OCI-LY1 (cell line): ENCODE measurements around the gene DXO.
"Not testable (repeated sequence)": the region's sequence is repeated elsewhere in the genome, so short reads cannot be mapped to it uniquely, and the experiment has no call there.

Experiments used
- CTCF ChIP-seq: fragments of 200-600 bp; sonication (generic), shearing (Covaris generic); IDR thresholded peaks from 2 replicates; pipeline ENCODE4 v1.5.1; 2017; ENCODE audit warnings: mild to moderate bottlenecking, antibody characterized with exemption, low read length, moderate library complexity, mixed read lengths
- EZH2 ChIP-seq: fragments of 200-600 bp; sonication (generic), shearing (Covaris generic); IDR thresholded peaks from 2 replicates; pipeline ENCODE4 v1.8.0; 2017; ENCODE audit warnings: borderline replicate concordance, mixed run types, mild to moderate bottlenecking, antibody characterized with exemption, low read length, moderate library complexity, mixed read lengths

- TF ChIP-seq CTCF, EZH2: not testable (repeated sequence)
Measured at GRCh38 chr6:32008037-32008436, 36.1 kb upstream of the DXO start.
